VCaP (cell line): Measurements from ENCODE around the gene PDE4D.

ENCODE experiments used
- H3K27ac ChIP-seq: fragments of 450-650 bp; 2 replicates; pipeline ENCODE4 v1.5.1; 2017
- TF ChIP-seq, protein P1 (sequence below): fragments of 450-650 bp; conservative IDR thresholded peaks from 2 replicates; pipeline ENCODE4 v1.5.1; 2017; ENCODE audit warnings: mild to moderate bottlenecking, moderate library complexity

The PDE4D gene

GRCh38 chr5:58979090-58979489 lies 914.4 kb downstream of the PDE4D start:
- no peak overlapping the region for H3K27ac ChIP-seq
- TF ChIP-seq, protein P1, sequence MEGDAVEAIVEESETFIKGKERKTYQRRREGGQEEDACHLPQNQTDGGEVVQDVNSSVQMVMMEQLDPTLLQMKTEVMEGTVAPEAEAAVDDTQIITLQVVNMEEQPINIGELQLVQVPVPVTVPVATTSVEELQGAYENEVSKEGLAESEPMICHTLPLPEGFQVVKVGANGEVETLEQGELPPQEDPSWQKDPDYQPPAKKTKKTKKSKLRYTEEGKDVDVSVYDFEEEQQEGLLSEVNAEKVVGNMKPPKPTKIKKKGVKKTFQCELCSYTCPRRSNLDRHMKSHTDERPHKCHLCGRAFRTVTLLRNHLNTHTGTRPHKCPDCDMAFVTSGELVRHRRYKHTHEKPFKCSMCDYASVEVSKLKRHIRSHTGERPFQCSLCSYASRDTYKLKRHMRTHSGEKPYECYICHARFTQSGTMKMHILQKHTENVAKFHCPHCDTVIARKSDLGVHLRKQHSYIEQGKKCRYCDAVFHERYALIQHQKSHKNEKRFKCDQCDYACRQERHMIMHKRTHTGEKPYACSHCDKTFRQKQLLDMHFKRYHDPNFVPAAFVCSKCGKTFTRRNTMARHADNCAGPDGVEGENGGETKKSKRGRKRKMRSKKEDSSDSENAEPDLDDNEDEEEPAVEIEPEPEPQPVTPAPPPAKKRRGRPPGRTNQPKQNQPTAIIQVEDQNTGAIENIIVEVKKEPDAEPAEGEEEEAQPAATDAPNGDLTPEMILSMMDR = no peak

- TF ChIP-seq, protein P1 = no peak
- no peak overlapping the region for H3K27ac ChIP-seq
Observed at GRCh38 chr5:58974601-58975000, 918.9 kb downstream of the PDE4D start.

GRCh38 chr5:58974083-58974482 lies 919.4 kb downstream of the PDE4D start:
- TF ChIP-seq, protein P1 = no peak
- no peak overlapping the region for H3K27ac ChIP-seq

- TF ChIP-seq, protein P1 = no peak
- H3K27ac ChIP-seq = no peak overlapping the region
Observed at GRCh38 chr5:58972301-58972700, 921.2 kb downstream of the PDE4D start.

DNA sequence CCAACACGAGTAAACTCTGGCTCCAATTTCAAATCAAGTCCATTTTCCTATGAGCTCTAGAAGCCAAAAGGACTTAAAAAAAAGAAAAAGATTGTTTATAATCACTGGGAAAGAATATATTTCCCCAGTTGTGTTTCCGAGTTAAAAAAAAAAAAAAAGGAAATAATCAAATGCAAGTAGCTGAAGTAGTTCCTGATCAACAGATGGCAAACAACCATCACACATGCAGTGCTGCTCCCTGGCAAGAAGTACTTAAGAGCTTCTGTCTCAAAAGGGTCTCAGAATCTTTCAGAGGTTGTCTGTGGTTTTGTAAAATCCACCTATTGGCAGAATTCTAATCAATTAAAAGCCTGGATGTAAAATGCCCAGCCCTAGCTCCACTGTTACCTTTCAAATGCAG lies 922.8 kb downstream of the PDE4D start:
- TF ChIP-seq, protein P1 = no peak
- no peak overlapping the region for H3K27ac ChIP-seq

DNA sequence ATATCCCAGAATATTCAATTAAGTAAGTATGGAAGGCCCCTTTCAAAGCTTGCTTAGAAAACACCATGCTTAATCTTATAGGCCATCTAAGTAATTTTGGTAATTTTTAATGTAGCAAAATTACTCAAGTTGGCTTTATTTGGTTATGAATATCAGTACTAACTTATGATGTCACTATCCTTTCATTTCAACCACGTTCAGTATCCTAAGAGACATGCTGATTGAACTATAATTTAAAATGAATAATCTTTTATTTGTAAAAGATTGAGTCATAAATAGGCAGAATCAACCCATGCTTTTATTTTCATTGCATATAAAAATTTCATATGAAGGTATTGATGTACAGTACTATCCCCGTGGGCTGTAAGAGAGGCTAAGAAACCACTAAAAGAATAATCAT lies 923.7 kb downstream of the PDE4D start:
- TF ChIP-seq, protein P1 = no peak

DNA sequence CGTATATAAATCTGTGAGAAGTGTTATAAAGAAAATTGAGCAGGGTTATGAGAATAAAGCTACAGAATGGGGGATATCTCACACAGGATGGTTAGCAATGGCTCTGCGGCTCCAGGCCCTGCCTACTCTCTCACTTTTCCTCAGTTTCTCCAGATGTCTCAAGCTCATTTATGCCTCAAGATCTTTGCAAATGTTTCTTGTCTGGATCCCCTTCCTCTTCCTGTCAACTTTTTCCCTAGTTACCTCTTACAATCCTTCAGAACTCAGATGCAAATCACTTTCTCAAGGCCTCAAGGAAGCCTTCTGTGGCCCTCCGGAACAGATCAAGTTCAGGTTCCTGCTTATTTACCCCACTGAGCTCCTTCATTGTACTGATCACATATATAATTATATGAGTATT lies 924.3 kb downstream of the PDE4D start:
- no peak overlapping the region for H3K27ac ChIP-seq
- TF ChIP-seq, protein P1 = no peak

More for the DNA sequence above, 923.7 kb downstream of the PDE4D start:
- H3K27ac ChIP-seq = no peak overlapping the region

DNA sequence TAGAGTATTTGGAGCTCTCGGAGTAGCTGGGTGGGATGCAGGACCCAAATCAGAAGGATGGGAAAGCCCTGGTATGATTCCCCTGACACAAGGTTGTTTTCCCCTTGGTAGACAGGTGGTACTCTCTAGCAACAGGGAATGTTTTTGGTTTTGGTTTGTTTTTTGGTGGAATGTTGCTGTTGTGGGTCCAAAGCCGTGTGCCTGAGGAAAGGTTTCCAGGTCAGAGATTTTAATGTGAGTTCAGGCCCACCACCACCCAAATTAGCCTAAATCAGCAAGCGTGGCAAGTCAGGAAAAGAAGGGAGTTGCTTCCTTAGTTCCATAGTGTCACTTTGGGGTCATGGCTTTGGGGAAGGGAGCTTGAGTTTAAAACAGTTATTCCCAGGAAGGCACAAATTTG lies 925.2 kb downstream of the PDE4D start:
- TF ChIP-seq, protein P1 = no peak
- no peak overlapping the region for H3K27ac ChIP-seq
